Mesothelial cell of epicardium (in vitro differentiated cells): ENCODE data around the gene STARD7. TPM values are rescaled to one million over a fixed set of nuclear protein-coding genes. Genes with fewer than 3 reads are reported as not detected.
"Not testable (repeated sequence)": the region's sequence is repeated elsewhere in the genome, so short reads cannot be mapped to it uniquely, and the experiment has no call there.

Source experiments
- DNase-seq, 2 experiments: peaks; one replicate each; pipeline ENCODE4 v3.0.0; 2021; ENCODE audit warnings: low spot score in 2 of 2; ENCODE audit not compliant: unreplicated experiment in 2 of 2
- H3K27ac Mint-ChIP-seq: 2 replicates; pipeline ENCODE4 v1.8.0; 2021; ENCODE audit warnings: mixed read lengths
- H3K27me3 Mint-ChIP-seq: 2 replicates; pipeline ENCODE4 v1.8.0; 2021; ENCODE audit warnings: low read depth, mixed read lengths
- H3K36me3 Mint-ChIP-seq: 2 replicates; pipeline ENCODE4 v1.8.0; 2021; ENCODE audit warnings: mixed read lengths
- H3K4me1 Mint-ChIP-seq: 2 replicates; pipeline ENCODE4 v1.8.0; 2021; ENCODE audit warnings: mixed read lengths
- H3K4me3 Mint-ChIP-seq: 2 replicates; pipeline ENCODE4 v1.8.0; 2021; ENCODE audit warnings: mild to moderate bottlenecking, moderate library complexity, mixed read lengths
- H3K9me3 Mint-ChIP-seq: 2 replicates; pipeline ENCODE4 v1.8.0; 2021; ENCODE audit warnings: mixed read lengths
- total RNA-seq: library from RNA; stranded (reverse); gene quantifications from 3 replicates; pipeline ENCODE4 v1.2.1, GENCODE V29; 2021
- TF ChIP-seq, protein P1 (sequence below): fragments of 200-600 bp; sonication (generic); IDR thresholded peaks from one replicate; pipeline ENCODE4 v1.5.0; 2021; ENCODE audit warnings: antibody characterized with exemption; ENCODE audit not compliant: unreplicated experiment

STARD7 gene
- total RNA-seq, 1 donor from 2014 or later: 108 TPM

DNA sequence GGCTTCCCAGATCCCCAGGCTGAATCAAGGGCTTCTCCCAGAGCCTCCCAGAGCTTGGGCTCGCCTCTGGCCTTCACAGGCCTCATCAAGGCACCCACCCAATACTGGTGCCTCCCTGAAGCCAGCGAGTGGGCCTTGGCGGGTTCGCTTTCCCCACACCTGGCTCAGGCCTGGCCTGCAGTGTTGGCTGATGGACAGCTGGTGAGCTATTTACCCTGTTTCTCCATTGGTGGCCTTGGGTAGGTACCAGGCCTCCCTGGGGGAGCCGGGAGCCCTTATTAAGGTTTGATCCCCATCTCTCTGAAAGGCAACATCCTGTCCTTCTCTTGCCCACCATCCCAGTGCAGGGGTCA is 45.2 kb downstream of the STARD7 start:
- Mint-ChIP-seq H3K27me3 (no peaks in the 10 kb centered on the region), H3K36me3 (no peaks in the 10 kb centered on the region), H3K9me3 (peaks cover 6% of the 10 kb centered on the region), H3K4me1 (peaks cover 15% of the 10 kb centered on the region), H3K4me3 (no peak overlapping the region), H3K27ac (peak overlapping the region; percentile 16)
- no peak for DNase-seq
- TF ChIP-seq, protein P1, sequence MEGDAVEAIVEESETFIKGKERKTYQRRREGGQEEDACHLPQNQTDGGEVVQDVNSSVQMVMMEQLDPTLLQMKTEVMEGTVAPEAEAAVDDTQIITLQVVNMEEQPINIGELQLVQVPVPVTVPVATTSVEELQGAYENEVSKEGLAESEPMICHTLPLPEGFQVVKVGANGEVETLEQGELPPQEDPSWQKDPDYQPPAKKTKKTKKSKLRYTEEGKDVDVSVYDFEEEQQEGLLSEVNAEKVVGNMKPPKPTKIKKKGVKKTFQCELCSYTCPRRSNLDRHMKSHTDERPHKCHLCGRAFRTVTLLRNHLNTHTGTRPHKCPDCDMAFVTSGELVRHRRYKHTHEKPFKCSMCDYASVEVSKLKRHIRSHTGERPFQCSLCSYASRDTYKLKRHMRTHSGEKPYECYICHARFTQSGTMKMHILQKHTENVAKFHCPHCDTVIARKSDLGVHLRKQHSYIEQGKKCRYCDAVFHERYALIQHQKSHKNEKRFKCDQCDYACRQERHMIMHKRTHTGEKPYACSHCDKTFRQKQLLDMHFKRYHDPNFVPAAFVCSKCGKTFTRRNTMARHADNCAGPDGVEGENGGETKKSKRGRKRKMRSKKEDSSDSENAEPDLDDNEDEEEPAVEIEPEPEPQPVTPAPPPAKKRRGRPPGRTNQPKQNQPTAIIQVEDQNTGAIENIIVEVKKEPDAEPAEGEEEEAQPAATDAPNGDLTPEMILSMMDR: no peak

DNA sequence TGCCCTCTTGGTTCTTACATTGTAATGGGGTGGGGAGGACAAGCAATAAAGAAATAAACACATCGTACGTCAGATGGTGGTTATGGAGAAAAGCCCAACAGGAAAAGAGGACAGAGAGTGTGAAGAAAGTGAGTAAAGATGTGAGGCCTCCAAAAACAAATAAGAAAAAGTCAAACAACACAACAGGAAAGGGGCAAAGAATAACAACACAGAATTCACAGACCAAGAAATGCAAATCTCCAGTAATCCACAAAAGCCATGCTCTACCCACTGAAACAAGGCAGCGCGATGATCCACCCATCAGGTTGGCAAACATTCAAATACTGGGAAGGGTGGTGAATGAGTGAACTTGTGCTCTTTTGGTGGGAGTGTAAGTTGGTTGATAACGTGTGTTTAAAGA is 46.7 kb downstream of the STARD7 start:
- no peaks in the 10 kb centered on the region for H3K27me3 Mint-ChIP-seq
- TF ChIP-seq, protein P1: no peak
- H3K27ac Mint-ChIP-seq: peak overlapping the region; percentile 7
- H3K9me3 Mint-ChIP-seq: peaks cover 6% of the 10 kb centered on the region
- no peak for DNase-seq
- H3K36me3 Mint-ChIP-seq: no peaks in the 10 kb centered on the region
- H3K4me1 Mint-ChIP-seq: peaks cover 19% of the 10 kb centered on the region
- H3K4me3 Mint-ChIP-seq: no peak overlapping the region

DNA sequence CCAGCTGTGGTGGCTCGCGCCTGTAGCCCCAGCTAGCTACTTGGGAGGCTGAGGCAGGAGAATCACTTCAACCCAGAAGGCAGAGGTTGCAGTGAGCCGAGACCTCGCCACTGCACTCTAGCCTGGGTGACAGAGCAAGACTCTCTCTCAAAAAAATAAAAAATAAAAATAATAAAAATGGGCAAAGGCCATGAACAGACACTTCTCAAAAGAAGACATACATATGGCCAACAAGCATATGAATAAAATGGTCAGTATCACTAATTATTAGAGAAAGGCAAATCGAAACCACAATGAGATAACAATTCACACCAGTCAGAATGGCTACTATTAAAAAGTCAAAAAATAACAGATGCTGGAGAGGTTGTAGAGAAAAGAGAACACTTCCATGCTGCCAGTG is 48.3 kb downstream of the STARD7 start:
- H3K4me3 Mint-ChIP-seq, H3K36me3 Mint-ChIP-seq, DNase-seq, H3K9me3 Mint-ChIP-seq, H3K27me3 Mint-ChIP-seq, H3K27ac Mint-ChIP-seq: not testable (repeated sequence)
- peaks cover 24% of the 10 kb centered on the region for H3K4me1 Mint-ChIP-seq

DNA sequence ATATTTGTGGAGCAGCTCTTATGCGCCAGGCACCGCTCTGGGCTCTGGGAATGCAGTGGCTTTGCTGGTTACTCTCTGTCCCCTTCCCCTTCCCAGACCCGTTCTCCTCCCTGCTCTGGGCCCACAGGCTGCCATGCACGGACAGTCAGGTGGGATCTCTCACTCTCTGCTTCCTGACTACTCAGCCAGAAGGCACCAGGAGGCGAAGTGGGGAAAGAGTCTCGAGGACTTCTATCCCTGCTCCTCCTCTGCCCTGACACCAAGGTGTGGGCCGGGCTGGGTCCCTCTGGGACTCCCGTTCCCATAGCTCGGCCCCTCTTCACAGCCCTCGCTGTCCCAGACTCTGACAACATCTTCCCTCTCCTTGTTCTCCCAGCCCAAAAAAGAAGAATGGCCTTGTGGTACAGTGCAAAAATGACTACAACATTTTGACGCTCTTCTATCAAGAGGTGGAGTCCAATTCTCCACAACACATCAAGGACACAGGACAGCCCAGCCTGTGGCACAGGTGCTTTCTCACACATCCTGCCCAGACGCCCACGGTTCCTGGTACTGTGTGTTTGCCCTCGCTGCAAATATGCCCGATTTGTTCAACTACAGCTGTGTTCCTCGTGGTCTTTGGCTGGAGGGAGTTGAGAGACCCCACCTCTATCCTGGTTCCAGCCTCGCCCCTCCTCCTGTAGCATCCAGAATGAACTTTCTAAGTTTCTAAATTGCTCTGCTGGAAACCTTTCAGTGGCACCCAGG is 49.4 kb downstream of the STARD7 start:
- Mint-ChIP-seq H3K27ac (peak overlapping the region; percentile 7), H3K9me3 (peaks cover 6% of the 10 kb centered on the region), H3K36me3 (no peaks in the 10 kb centered on the region), H3K27me3 (no peaks in the 10 kb centered on the region), H3K4me1 (peaks cover 22% of the 10 kb centered on the region), H3K4me3 (no peak overlapping the region)
- DNase-seq: no peak
- TF ChIP-seq, protein P1: no peak

DNA sequence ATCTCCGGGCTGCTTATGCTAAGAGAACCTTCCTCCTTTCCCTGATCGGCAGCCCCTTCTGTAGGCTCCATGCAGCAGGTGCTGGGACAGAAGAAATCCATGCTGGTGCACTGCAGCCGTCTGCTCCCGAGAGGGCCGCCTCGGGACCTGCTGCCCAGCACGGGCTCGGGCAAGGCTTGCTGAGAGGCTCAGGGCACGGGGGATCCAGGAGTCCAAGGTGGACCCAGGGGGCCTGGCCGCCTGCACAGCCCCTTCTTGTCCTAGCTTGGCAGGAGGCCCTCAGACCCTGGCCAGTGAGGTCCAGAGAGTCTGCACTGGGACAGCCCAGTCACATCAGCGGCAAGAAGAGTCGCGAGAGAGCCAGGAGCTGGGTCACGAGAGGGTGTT is 50.1 kb downstream of the STARD7 start:
- TF ChIP-seq, protein P1: no peak
- Mint-ChIP-seq H3K9me3 (peaks cover 6% of the 10 kb centered on the region), H3K4me1 (peaks cover 15% of the 10 kb centered on the region), H3K36me3 (no peaks in the 10 kb centered on the region), H3K27me3 (no peaks in the 10 kb centered on the region), H3K27ac (no peak overlapping the region), H3K4me3 (no peak overlapping the region)
- no peak for DNase-seq

DNA sequence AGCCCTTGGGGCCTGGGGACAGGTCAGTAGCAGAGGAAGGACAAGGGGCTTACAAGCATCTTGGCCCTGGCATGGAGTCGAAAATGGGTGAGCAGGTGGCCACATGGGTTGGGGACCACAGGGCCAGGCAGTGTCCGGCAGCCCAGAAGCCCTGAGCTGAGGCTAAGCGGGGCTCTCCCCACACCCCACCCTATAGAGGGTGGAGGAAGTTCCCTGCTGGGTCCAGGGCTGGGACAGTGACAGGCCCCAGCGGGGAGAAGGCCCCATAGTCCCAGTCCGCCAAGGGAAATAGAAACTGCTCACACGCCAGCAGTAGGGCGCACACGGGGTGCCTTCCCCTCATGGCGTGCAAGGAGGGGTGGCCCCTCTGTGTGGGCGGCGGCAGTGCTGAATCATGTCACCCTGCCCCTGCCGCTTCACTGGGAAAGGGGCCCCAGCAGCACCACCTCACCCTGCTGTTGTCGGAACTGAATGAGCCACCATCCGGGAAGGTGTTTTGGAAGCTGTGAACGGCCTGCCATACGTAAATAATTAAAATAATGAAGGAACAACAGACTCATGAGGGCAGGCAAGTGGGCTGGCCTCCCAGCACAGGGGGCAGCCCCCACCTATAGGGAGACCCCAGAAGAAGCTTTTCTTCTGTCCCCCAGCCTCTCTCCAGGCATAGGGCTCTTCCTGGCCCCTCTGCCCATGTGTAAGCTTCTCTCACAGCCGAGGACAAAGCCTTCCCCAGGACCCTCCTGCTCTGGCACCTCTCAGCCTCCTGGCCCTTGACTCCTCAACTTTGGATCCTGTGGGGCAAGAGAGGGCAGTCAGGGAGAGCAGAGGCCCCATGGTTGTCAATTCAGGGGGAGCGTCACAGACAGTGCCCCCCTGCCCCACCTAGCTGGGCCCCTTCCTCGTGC is 50.7 kb downstream of the STARD7 start:
- DNase-seq: no peak
- TF ChIP-seq, protein P1: no peak
- H3K4me1 Mint-ChIP-seq: peaks cover 16% of the 10 kb centered on the region

More for the DNA sequence above, 50.7 kb downstream of the STARD7 start:
- H3K27me3 Mint-ChIP-seq: no peaks in the 10 kb centered on the region
- peaks cover 6% of the 10 kb centered on the region for H3K9me3 Mint-ChIP-seq
- no peak overlapping the region for H3K4me3 Mint-ChIP-seq
- H3K36me3 Mint-ChIP-seq: no peaks in the 10 kb centered on the region
- H3K27ac Mint-ChIP-seq: no peak overlapping the region
